WTC11 (cell line): Measurements from ENCODE around the gene ITPR3. TPM values are rescaled to one million over a fixed set of nuclear protein-coding genes. Genes with fewer than 3 reads are reported as not detected.

ENCODE experiments used
- ATAC-seq: fragments of 200-7000 bp; cut with Tn5 transposase; 2 replicates; pipeline ENCODE4 v1.10.0; 2021; ENCODE audit warnings: mild to moderate bottlenecking, moderate library complexity
- CTCF ChIA-PET: fragments of 300-600 bp; sonication (Branson Sonifier 250); formaldehyde crosslinking; loops from one replicate; lab custom pipeline; 2021; ENCODE audit warnings: antibody characterized with exemption; lab: Charles Lee
- POLR2A ChIA-PET: fragments of 350-600 bp; sonication (Branson Sonifier 250); formaldehyde crosslinking; loops from one replicate; lab custom pipeline; 2021; ENCODE audit warnings: antibody characterized with exemption; lab: Charles Lee
- DNase-seq: peaks from one replicate; pipeline ENCODE4 v3.0.0; 2021; ENCODE audit warnings: low spot score
- H3K27ac Mint-ChIP-seq: 2 replicates; pipeline ENCODE4 v1.8.0; 2021; ENCODE audit warnings: mixed read lengths
- H3K27me3 Mint-ChIP-seq: 2 replicates; pipeline ENCODE4 v1.8.0; 2021; ENCODE audit warnings: low read depth, mild to moderate bottlenecking, moderate library complexity, mixed read lengths
- H3K36me3 Mint-ChIP-seq: 2 replicates; pipeline ENCODE4 v1.8.0; 2021; ENCODE audit warnings: mixed read lengths
- H3K4me1 Mint-ChIP-seq: 2 replicates; pipeline ENCODE4 v1.8.0; 2022; ENCODE audit warnings: mixed read lengths
- H3K4me3 Mint-ChIP-seq: 2 replicates; pipeline ENCODE4 v1.8.0; 2021; ENCODE audit warnings: mild to moderate bottlenecking, moderate library complexity, mixed read lengths
- H3K9me3 Mint-ChIP-seq: 2 replicates; pipeline ENCODE4 v1.8.0; 2021; ENCODE audit warnings: mixed read lengths
- ESRRA ChIP-seq: sonication (generic); formaldehyde crosslinking; IDR thresholded peaks from 2 replicates; pipeline ENCODE4 v1.8.1; 2022; ENCODE audit warnings: mild to moderate bottlenecking, missing genetic modification reagents, borderline replicate concordance
- FOXK1 ChIP-seq: sonication (generic); formaldehyde crosslinking; IDR thresholded peaks from 2 replicates; pipeline ENCODE4 v1.8.0; 2022; ENCODE audit warnings: mild to moderate bottlenecking, moderate library complexity, missing genetic modification reagents
- GRHL2 ChIP-seq: fragments of 250-450 bp; sonication (Bioruptor Pico); IDR thresholded peaks from 2 replicates; pipeline ENCODE4 v1.8.0; 2022; ENCODE audit warnings: mild to moderate bottlenecking, moderate library complexity; ENCODE audit not compliant: insufficient replicate concordance, severe bottlenecking
- GTF2I ChIP-seq: fragments of 250-450 bp; sonication (Bioruptor Pico); conservative IDR thresholded peaks from 2 replicates; pipeline ENCODE4 v1.4.0; 2021; ENCODE audit warnings: mild to moderate bottlenecking
- HMGA2 ChIP-seq: fragments of 250-450 bp; sonication (Bioruptor Pico); IDR thresholded peaks from 2 replicates; pipeline ENCODE4 v1.4.0; 2021; ENCODE audit warnings: mild to moderate bottlenecking, moderate library complexity
- MXD4 ChIP-seq: fragments of 250-450 bp; sonication (Bioruptor Pico); IDR thresholded peaks from 2 replicates; pipeline ENCODE4 v1.8.0; 2021; ENCODE audit warnings: mild to moderate bottlenecking, moderate library complexity, borderline replicate concordance
- NR1H2 ChIP-seq: sonication (generic); formaldehyde crosslinking; IDR thresholded peaks from 2 replicates; pipeline ENCODE4 v1.9.0; 2021; ENCODE audit warnings: mild to moderate bottlenecking, moderate library complexity, missing genetic modification reagents
- OVOL2 ChIP-seq: fragments of 250-450 bp; sonication (Bioruptor Pico); IDR thresholded peaks from 2 replicates; pipeline ENCODE4 v1.9.0; 2021; ENCODE audit warnings: mild to moderate bottlenecking, borderline replicate concordance
- TEAD1 ChIP-seq: sonication (generic); formaldehyde crosslinking; IDR thresholded peaks from 2 replicates; pipeline ENCODE4 v1.8.0; 2022; ENCODE audit warnings: mild to moderate bottlenecking, missing genetic modification reagents
- TP53 ChIP-seq: sonication (generic); formaldehyde crosslinking; IDR thresholded peaks from 2 replicates; pipeline ENCODE4 v1.8.1; 2023; ENCODE audit warnings: mild to moderate bottlenecking, missing genetic modification reagents
- ZNF138 ChIP-seq: sonication (generic); formaldehyde crosslinking; conservative IDR thresholded peaks from 2 replicates; pipeline ENCODE4 v1.8.1; 2022; ENCODE audit warnings: mild to moderate bottlenecking, moderate library complexity, missing genetic modification reagents
- ZNF263 ChIP-seq: sonication (generic); formaldehyde crosslinking; IDR thresholded peaks from 2 replicates; pipeline ENCODE4 v1.8.1; 2022; ENCODE audit warnings: low read depth, mild to moderate bottlenecking, moderate library complexity, missing genetic modification reagents
- ZNF671 ChIP-seq: fragments of 250-450 bp; sonication (Bioruptor Pico); IDR thresholded peaks from 2 replicates; pipeline ENCODE4 v1.8.0; 2021; ENCODE audit warnings: mild to moderate bottlenecking
- total RNA-seq: library from RNA; stranded (reverse); gene quantifications from 3 replicates; pipeline ENCODE4 v1.2.3, GENCODE V29; 2021
- TF ChIP-seq, protein P1 (sequence below): fragments of 250-450 bp; sonication (Bioruptor Pico); IDR thresholded peaks from 2 replicates; pipeline ENCODE4 v1.9.0; 2021; ENCODE audit warnings: mild to moderate bottlenecking
- TF ChIP-seq, protein P2 (sequence below): sonication (generic); formaldehyde crosslinking; IDR thresholded peaks from 2 replicates; pipeline ENCODE4 v1.8.1; 2023; ENCODE audit warnings: mild to moderate bottlenecking, missing genetic modification reagents
- TF ChIP-seq, protein P3 (sequence below): sonication (generic); formaldehyde crosslinking; IDR thresholded peaks from 2 replicates; pipeline ENCODE4 v1.8.0; 2023; ENCODE audit warnings: missing genetic modification reagents
- TF ChIP-seq, protein P4 (sequence below): fragments of 250-450 bp; sonication (Bioruptor Pico); IDR thresholded peaks from 2 replicates; pipeline ENCODE4 v1.9.0; 2021; ENCODE audit warnings: moderate library complexity, mild to moderate bottlenecking, inconsistent platforms, borderline replicate concordance
- TF ChIP-seq, protein P5 (sequence below): sonication (generic); formaldehyde crosslinking; IDR thresholded peaks from 2 replicates; pipeline ENCODE4 v1.8.1; 2022; ENCODE audit warnings: low read depth, missing genetic modification reagents, borderline replicate concordance
- TF ChIP-seq, protein P6 (sequence below): sonication (generic); formaldehyde crosslinking; IDR thresholded peaks from 2 replicates; pipeline ENCODE4 v1.8.1; 2023; ENCODE audit warnings: mild to moderate bottlenecking, missing genetic modification reagents, moderate library complexity
- TF ChIP-seq, protein P7 (sequence below): fragments of 250-450 bp; sonication (Bioruptor Pico); IDR thresholded peaks from 2 replicates; pipeline ENCODE4 v1.9.0; 2021; ENCODE audit warnings: mild to moderate bottlenecking

Gene ITPR3
- total RNA-seq, 1 experiment from 2014 or later: 47.3 TPM

DNA sequence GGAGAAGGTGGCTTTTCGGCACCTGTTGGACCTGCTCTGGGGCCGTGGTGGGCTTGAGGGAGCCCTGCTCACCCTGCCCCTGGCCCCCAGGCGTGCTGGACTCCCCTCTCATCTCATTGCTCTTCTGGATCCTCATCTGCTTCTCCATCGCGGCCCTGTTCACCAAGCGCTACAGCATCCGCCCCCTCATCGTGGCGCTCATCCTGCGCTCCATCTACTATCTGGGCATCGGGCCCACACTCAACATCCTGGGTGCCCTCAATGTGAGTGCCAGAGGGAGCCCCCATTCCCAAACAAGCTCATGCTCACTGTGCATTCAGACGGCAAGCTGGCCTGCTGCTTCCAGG, 68.0 kb downstream of the ITPR3 start:
- Mint-ChIP-seq H3K4me1 (no peaks in the 10 kb centered on the region), H3K27ac (no peak overlapping the region), H3K27me3 (no peaks in the 10 kb centered on the region), H3K9me3 (no peaks in the 10 kb centered on the region), H3K36me3 (peaks cover 57% of the 10 kb centered on the region), H3K4me3 (no peak overlapping the region)
- no peak for DNase-seq
- ATAC-seq: no peak
- CTCF ChIA-PET: no interaction called here
- TF ChIP-seq, protein P1, sequence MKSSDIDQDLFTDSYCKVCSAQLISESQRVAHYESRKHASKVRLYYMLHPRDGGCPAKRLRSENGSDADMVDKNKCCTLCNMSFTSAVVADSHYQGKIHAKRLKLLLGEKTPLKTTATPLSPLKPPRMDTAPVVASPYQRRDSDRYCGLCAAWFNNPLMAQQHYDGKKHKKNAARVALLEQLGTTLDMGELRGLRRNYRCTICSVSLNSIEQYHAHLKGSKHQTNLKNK (CRISPR knock-in tag): no peak
- TF ChIP-seq, protein P2, sequence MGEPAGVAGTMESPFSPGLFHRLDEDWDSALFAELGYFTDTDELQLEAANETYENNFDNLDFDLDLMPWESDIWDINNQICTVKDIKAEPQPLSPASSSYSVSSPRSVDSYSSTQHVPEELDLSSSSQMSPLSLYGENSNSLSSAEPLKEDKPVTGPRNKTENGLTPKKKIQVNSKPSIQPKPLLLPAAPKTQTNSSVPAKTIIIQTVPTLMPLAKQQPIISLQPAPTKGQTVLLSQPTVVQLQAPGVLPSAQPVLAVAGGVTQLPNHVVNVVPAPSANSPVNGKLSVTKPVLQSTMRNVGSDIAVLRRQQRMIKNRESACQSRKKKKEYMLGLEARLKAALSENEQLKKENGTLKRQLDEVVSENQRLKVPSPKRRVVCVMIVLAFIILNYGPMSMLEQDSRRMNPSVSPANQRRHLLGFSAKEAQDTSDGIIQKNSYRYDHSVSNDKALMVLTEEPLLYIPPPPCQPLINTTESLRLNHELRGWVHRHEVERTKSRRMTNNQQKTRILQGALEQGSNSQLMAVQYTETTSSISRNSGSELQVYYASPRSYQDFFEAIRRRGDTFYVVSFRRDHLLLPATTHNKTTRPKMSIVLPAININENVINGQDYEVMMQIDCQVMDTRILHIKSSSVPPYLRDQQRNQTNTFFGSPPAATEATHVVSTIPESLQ (CRISPR knock-in tag): no peak
- TF ChIP-seq, protein P3, sequence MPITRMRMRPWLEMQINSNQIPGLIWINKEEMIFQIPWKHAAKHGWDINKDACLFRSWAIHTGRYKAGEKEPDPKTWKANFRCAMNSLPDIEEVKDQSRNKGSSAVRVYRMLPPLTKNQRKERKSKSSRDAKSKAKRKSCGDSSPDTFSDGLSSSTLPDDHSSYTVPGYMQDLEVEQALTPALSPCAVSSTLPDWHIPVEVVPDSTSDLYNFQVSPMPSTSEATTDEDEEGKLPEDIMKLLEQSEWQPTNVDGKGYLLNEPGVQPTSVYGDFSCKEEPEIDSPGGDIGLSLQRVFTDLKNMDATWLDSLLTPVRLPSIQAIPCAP (CRISPR knock-in tag): no peak
- TF ChIP-seq, protein P4, sequence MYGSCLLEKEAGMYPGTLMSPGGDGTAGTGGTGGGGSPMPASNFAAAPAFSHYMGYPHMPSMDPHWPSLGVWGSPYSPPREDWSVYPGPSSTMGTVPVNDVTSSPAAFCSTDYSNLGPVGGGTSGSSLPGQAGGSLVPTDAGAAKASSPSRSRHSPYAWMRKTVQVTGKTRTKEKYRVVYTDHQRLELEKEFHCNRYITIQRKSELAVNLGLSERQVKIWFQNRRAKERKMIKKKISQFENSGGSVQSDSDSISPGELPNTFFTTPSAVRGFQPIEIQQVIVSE (CRISPR knock-in tag): no peak
- POLR2A ChIA-PET: no interaction called here

DNA sequence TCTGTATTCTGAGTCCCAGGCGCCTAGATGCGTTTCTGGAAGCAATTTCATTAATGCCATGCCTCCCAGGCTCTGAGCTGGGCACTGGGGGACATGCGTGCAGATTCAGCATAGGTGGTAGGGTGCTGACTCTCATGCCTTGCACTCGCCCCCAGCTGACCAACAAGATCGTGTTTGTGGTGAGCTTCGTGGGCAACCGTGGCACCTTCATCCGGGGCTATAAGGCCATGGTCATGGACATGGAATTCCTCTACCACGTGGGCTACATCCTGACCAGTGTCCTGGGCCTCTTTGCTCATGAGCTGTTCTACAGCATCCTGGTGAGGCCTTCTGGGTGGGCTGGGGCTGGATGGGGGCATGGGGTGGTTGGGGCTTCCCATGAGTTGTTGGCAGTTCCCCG, 68.8 kb downstream of the ITPR3 start:
- Mint-ChIP-seq H3K4me3 (no peak overlapping the region), H3K27me3 (no peaks in the 10 kb centered on the region), H3K4me1 (no peaks in the 10 kb centered on the region), H3K36me3 (peaks cover 59% of the 10 kb centered on the region), H3K9me3 (no peaks in the 10 kb centered on the region), H3K27ac (no peak overlapping the region)
- ChIA-PET POLR2A (no interaction called here), CTCF (interaction anchor here (0.7 to 1.2 kb wide), 3 partner anchors 11 to 236 kb away, joined by 3 to 6 read pairs (median 4); no protein-coding TSS in a partner anchor)
- no peak for TF ChIP-seq ZNF138
- no peak for TF ChIP-seq GTF2I (CRISPR knock-in tag)
- no peak for TF ChIP-seq HMGA2 (CRISPR knock-in tag)
- TF ChIP-seq MXD4 (CRISPR knock-in tag): no peak
- TF ChIP-seq FOXK1 (CRISPR knock-in tag): no peak
- no peak for TF ChIP-seq ESRRA (CRISPR knock-in tag)
- TF ChIP-seq NR1H2 (CRISPR knock-in tag): no peak
- no peak for TF ChIP-seq GRHL2 (CRISPR knock-in tag)
- no peak for TF ChIP-seq ZNF671 (CRISPR knock-in tag)
- no peak for TF ChIP-seq TP53 (CRISPR knock-in tag)
- no peak for TF ChIP-seq OVOL2
- TF ChIP-seq, protein P3 (CRISPR knock-in tag): no peak
- TF ChIP-seq TEAD1 (CRISPR knock-in tag): no peak
- TF ChIP-seq, protein P5, sequence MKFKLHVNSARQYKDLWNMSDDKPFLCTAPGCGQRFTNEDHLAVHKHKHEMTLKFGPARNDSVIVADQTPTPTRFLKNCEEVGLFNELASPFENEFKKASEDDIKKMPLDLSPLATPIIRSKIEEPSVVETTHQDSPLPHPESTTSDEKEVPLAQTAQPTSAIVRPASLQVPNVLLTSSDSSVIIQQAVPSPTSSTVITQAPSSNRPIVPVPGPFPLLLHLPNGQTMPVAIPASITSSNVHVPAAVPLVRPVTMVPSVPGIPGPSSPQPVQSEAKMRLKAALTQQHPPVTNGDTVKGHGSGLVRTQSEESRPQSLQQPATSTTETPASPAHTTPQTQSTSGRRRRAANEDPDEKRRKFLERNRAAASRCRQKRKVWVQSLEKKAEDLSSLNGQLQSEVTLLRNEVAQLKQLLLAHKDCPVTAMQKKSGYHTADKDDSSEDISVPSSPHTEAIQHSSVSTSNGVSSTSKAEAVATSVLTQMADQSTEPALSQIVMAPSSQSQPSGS (CRISPR knock-in tag): no peak
- TF ChIP-seq ZNF263 (CRISPR knock-in tag): no peak
- TF ChIP-seq, protein P6, sequence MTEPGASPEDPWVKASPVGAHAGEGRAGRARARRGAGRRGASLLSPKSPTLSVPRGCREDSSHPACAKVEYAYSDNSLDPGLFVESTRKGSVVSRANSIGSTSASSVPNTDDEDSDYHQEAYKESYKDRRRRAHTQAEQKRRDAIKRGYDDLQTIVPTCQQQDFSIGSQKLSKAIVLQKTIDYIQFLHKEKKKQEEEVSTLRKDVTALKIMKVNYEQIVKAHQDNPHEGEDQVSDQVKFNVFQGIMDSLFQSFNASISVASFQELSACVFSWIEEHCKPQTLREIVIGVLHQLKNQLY: no peak
- TF ChIP-seq, protein P7, sequence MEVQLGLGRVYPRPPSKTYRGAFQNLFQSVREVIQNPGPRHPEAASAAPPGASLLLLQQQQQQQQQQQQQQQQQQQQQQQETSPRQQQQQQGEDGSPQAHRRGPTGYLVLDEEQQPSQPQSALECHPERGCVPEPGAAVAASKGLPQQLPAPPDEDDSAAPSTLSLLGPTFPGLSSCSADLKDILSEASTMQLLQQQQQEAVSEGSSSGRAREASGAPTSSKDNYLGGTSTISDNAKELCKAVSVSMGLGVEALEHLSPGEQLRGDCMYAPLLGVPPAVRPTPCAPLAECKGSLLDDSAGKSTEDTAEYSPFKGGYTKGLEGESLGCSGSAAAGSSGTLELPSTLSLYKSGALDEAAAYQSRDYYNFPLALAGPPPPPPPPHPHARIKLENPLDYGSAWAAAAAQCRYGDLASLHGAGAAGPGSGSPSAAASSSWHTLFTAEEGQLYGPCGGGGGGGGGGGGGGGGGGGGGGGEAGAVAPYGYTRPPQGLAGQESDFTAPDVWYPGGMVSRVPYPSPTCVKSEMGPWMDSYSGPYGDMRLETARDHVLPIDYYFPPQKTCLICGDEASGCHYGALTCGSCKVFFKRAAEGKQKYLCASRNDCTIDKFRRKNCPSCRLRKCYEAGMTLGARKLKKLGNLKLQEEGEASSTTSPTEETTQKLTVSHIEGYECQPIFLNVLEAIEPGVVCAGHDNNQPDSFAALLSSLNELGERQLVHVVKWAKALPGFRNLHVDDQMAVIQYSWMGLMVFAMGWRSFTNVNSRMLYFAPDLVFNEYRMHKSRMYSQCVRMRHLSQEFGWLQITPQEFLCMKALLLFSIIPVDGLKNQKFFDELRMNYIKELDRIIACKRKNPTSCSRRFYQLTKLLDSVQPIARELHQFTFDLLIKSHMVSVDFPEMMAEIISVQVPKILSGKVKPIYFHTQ (CRISPR knock-in tag): no peak
- DNase-seq (no peak), ATAC-seq (no peak)
